Glomerular visceral epithelial cell (primary cell): ENCODE data around the gene LGALS4.
"Not testable (repeated sequence)": the region's sequence is repeated elsewhere in the genome, so short reads cannot be mapped to it uniquely, and the experiment has no call there.

Experiments used
- DNase-seq: peaks from one replicate; pipeline ENCODE4 v3.0.0-alpha.2; 2016; ENCODE audit errors: extremely low spot score

The LGALS4 gene, protein sequence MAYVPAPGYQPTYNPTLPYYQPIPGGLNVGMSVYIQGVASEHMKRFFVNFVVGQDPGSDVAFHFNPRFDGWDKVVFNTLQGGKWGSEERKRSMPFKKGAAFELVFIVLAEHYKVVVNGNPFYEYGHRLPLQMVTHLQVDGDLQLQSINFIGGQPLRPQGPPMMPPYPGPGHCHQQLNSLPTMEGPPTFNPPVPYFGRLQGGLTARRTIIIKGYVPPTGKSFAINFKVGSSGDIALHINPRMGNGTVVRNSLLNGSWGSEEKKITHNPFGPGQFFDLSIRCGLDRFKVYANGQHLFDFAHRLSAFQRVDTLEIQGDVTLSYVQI

GRCh38 chr19:38812841-38813320, at the start of gene LGALS4:
TSS of gene LGALS4 (minus strand) at chr19:38812945. CDS start at chr19:38812886, 59 bp downstream.
- no peak for DNase-seq

GRCh38 chr19:38861368-38861767, 48.6 kb upstream of the LGALS4 start:
- DNase-seq, result no peak

GRCh38 chr19:38859631-38860204, 47.0 kb upstream of the LGALS4 start:
- DNase-seq, result not testable (repeated sequence)

DNA sequence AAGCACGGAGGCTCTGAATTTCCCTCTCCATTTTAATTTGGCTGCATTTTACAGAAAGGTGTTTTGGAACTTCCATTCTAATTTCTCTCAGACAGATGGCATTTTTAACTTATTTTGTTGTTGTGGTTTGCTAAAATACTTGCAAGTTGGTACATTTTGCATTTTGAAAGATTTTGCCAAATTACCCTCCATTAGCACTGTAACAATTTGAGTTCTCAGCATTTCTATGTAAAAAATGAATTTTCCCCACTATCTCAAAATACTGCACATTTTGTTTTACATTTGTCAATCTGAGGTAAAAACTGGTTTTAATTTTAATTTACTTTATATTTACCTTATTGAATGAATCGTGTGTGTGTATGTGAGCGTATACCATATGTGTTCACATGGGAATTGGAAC, 44.1 kb upstream of the LGALS4 start:
- DNase-seq, result no peak

GRCh38 chr19:38855751-38856150, 43.0 kb upstream of the LGALS4 start:
- not testable (repeated sequence) for DNase-seq

DNA sequence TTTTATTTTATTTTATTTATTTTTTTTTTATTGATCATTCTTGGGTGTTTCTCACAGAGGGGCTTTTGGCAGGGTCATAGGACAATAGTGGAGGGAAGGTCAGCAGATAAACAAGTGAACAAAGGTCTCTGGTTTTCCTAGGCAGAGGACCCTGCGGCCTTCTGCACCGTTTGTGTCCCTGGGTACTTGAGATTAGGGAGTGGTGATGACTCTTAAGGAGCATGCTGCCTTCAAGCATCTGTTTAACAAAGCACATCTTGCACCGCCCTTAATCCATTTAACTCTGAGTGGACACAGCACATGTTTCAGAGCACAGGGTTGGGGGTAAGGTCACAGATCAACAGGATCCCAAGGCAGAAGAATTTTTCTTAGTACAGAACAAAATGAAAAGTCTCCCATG, 42.2 kb upstream of the LGALS4 start:
- not testable (repeated sequence) for DNase-seq

- DNase-seq, result no peak
Observed at GRCh38 chr19:38853214-38853613, 40.5 kb upstream of the LGALS4 start.

DNA sequence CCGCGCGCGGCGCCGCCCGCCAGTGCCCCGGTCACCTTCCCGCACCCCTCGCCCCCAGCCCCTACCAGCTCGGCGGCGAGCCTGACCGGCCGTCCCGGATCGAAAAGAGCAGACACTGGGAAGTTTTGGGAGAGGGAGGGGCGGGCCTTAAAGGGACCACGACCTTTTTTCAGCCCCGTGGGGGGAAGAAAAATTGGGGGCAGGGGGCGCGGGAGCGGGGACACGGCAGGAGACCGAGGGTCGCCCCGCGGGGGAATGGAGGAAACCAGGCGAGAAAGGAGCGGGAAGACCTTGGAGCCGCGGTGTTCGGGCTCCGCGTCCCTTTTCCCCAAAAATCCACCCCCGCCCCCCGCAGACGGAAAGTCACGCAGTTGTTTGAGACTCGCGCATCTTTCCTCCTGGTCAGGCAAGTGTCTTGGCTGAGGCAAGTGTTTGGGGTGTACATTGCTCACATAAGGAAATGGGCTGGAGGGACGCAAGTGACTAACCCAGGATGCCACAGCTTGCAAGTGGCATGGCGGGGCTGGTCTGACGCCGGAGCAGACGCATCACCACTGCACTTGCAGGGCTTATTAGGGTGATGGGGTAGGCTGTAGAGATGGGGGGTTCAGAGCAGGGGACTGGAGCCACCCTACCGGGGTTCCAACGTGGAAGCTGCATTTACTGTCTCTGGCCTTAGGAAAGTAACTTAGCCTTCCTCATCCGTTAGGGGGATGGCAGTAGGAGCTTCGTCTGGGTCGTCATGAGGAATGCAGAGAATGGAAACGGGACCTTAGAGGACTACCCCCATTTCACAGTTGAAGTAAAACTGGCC, 39.7 kb upstream of the LGALS4 start:
- peak; percentile 62 for DNase-seq

DNA sequence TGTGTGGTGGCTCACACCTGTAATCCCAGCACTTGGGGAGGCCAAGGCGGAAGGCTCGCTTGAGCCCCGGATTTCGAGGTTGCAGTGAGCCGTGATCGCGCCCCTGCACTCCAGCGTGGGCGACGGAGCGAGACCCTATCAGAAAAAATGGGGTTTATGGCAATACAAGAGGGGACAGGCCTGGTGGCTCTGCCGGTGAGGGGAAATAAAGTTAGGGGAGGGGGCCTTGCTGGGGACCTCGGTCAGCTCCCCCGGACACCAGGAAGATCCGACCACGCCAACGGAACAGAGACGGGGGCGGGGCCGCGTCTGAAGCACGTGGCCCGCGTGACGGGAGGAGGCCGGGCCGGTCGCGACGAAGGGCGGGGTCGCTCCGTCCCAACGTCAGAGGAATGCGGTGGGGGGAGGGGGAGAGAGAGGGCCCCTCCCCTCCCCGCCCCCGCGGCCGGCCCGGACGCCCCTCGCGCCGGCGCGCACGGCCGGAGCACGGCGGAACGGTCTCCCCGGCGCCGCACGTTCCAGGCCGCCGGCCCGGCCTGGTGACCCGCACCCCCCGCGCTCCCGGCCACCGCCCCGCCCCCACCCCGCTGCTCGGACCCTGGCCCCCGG, 39.0 kb upstream of the LGALS4 start:
- peak; percentile 93 for DNase-seq

GRCh38 chr19:38850976-38851621, 38.4 kb upstream of the LGALS4 start:
- no peak for DNase-seq

DNA sequence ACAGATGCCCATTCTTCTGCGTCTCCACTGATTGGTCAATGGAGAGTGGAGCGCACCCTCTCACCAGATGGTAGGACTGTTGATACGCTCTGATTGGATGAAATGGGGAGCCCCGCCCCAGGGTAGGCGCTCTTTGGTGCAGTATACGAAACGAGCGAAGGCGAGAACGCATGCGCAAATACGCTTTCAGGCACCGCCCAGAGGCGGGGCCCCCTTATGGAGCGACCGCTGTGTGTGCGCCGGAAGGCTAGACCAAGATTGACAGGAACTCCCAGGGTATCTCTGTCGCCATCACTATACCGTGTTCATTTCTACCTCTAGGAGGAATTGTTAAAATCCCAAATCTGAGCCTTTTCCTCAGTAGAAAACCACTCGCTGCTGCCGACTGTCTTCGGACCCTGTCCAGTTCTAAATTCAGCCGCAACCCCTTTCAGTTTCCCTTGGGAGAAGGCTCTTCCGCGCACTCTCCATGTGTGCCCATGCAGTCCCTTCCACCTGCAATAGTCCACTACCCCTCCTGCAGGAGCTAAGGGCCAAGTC, 37.8 kb upstream of the LGALS4 start:
- DNase-seq, result no peak

DNA sequence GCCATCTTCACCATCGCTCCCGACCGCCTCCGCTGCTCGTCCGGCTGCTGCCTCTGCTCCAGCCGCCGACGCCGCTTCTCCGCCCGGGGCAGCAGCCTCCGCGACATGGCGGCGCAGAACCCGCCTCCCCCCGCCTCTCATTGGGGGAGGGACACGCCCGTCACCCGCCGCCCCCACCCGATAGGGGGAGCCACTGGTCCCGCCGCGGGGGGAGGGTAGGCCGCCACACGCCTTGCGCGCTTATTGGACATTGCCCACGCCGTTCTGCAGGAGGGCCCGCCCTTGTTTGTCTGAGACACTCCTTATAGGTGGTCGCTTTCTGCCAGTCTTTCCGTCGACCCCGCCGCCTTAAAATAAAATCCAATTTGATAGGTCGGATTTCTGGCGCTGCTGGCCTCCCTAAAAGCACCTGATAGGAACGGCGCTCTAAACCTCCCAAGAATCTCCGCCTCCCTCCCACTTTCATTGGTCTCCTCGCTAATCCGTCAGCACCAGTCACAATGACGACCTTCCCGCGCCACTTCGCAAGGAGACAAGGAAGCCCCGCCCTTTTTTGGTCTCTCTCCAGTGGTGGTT, 37.2 kb upstream of the LGALS4 start, which contains the start of gene HNRNPL:
Gene HNRNPL, minus strand, starts transcription at position 127 of the 576 bp plus-strand sequence. Its CDS starts 20 bp downstream, at position 107.
- DNase-seq, result peak; percentile 100

- DNase-seq, result peak; percentile 99
Observed at GRCh38 chr19:38849147-38849859, 36.6 kb upstream of the LGALS4 start.

- DNase-seq, result no peak
Observed at GRCh38 chr19:38848299-38849146, 35.8 kb upstream of the LGALS4 start.

GRCh38 chr19:38846097-38846496, 33.4 kb upstream of the LGALS4 start:
- no peak for DNase-seq

DNA sequence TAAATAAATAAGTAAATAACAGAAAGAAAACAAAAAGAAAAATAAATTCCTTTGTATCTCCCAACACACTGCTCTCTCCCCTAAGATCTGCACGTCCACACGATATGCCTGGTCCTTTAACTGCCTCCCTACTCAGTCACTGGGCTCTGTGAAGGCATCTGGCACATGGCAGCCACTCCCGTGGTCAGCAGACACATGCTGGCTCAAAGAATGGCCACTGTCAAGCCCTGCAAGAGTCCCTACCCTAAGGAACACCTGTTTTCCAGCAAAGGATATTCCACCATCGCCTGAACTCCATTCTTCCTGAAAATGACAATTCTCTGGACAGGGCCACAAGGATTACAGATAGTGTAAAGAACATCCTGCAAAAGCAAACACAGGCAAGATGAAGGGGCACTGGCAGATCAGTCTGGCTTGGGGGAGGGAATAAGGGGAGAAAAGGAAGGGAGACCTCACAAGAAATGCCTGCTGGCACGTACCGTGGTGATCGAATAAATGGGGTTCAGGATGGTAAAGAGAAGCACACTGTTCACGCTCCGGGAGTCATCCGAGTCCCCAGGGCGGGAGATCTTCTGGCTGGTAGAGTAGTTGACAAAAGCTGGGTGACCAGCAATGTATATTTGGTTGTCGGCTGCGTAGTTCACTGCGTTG, 32.8 kb upstream of the LGALS4 start:
- DNase-seq, result no peak

DNA sequence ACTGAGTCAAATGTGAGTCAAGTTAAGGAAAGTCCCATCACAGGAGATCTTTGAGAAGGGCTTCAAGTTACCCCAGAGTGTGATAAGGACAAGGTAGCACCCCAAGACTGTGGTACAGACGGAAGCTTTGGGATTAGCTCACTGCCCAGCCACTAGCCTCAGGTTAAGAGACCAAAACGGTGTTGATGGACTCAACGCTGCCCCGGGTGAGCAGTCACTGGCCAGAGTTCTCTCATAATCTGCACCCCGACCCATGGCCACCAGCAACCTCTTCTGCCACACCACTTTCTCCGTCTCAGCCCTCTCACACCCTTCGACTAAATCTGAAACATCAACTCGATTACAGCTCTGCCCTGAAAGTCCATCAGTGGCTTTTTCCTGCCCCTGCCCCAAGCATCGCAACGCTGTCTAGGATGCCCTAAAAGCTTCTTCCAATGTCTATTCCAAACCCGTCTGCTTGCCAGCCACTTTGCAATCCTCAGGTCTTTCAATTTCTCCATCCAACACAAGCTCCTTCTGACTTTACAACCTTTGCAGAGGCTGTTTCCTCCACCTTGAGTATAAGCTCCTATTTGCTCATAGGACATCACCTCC, 31.4 kb upstream of the LGALS4 start:
- DNase-seq, result no peak

DNA sequence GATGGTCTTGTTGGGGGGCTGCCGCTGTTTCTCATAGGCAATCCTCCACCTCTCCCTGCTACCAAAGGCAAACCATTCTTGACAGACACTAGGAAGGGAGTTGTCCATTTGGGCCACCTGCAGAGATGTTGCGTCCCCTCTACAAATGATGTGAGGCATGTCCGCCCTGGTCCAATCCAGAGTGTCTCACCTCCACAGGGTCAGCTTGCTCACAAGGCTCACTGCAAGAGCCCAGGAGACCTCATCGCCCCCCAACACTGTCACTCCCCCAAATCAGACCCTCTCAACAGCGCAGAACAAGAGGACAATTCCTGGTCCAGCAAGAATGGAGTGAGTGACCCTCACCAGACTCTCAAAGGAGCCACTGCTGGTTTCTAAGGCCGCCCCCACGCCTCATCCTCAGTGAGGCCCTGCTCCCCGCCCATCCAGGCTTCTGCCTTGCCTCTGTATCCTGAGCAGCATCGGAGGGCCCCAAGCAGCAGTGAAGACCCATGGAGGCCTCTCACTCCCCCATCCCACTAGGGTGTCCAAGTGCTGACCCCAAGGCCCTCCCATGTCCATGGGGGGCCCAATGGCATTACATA, 30.5 kb upstream of the LGALS4 start:
- no peak for DNase-seq
